ENCODE results near the gene NCOA1. TPM values are rescaled to one million over a fixed set of nuclear protein-coding genes. Genes with fewer than 3 reads are reported as not detected.
"Not testable (repeated sequence)": the region's sequence is repeated elsewhere in the genome, so short reads cannot be mapped to it uniquely, and the experiment has no call there.

NCOA1 gene
- total RNA-seq, 1 donor from 2014 or later = 12.0 TPM

DNA sequence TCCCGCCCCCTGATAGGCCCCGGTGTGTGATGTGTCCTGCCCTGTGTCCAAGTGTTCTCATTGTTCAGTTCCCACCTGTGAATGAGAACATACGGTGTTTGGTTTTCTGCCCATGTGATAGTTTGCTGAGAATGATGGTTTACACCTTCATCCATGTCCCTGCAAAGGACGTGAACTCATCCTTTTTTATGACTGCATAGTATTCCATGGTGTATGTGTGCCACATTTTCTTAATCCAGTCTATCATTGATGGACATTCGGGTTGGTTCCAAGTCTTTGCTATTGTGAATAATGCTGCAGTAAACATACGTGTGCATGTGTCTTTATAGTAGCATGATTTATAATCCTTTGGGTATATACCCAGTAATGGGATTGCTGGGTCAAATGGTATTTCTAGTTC, 40.6 kb downstream of the NCOA1 start:
- DNase-seq (ENCODE audit: extremely low read depth, low read depth, low spot score) = not testable (repeated sequence)

- not testable (repeated sequence) for DNase-seq (ENCODE audit: extremely low read depth, low read depth, low spot score)
These were observed 41.0 kb downstream of the NCOA1 start for GRCh38 chr2:24532057-24532456.

GRCh38 chr2:24533574-24533973, 42.5 kb downstream of the NCOA1 start:
- DNase-seq (ENCODE audit: extremely low read depth, low read depth, low spot score) = not testable (repeated sequence)

DNA sequence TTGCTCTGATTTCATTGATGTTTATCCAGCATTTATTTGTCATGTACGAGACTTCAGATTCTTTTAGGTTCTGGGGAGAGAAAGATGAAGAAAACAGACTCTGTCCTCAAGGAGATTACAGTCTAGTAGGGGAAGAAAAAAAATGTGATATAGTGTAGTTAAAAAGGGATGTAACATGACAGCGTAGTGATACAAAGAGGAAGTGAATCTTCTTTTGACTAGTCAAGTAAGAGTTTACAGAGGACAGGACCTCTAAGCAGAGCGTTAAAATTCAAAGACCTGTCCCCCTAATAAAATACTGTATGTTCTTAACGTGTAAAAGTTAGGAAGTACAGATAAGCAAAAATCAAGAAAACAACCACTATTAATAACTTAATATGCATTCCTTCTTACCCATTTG, 47.7 kb downstream of the NCOA1 start:
- DNase-seq (ENCODE audit: extremely low read depth, low read depth, low spot score) = no peak

GRCh38 chr2:24539258-24539657, 48.2 kb downstream of the NCOA1 start:
- no peak for DNase-seq (ENCODE audit: extremely low read depth, low read depth, low spot score)

GRCh38 chr2:24540011-24540477, 49.0 kb downstream of the NCOA1 start:
- no peak for DNase-seq (ENCODE audit: extremely low read depth, low read depth, low spot score)

- no peak for DNase-seq (ENCODE audit: extremely low read depth, low read depth, low spot score)
These were observed 50.6 kb downstream of the NCOA1 start for GRCh38 chr2:24541621-24542020.

DNA sequence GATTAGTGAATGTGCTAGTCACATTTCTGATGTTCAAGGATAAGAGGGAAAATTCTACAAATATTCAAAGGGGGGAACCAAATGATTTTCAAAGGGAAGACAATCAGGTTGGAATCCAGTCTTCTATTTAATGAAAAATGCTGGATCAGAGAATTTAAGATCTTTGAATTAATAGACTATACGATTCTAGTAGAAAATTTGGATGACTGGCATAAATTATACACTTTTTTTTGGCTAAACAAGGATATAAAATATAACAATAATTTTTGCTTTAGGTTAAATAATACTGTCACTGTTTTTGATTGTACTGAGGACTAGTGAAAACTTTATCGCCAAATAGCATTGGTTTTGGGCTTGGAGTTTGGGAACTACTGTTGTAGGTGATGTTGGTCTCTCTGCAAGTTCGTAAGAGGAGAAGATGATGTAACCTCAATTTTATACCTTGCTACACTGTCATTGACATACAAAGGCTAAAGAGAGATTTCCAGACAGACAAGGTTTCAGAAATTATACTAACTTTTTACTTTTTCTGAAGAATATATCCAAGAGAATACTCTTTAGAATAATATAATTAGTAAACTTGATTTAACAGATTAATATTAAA, 51.3 kb downstream of the NCOA1 start:
- DNase-seq (ENCODE audit: extremely low read depth, low read depth, low spot score) = no peak

DNA sequence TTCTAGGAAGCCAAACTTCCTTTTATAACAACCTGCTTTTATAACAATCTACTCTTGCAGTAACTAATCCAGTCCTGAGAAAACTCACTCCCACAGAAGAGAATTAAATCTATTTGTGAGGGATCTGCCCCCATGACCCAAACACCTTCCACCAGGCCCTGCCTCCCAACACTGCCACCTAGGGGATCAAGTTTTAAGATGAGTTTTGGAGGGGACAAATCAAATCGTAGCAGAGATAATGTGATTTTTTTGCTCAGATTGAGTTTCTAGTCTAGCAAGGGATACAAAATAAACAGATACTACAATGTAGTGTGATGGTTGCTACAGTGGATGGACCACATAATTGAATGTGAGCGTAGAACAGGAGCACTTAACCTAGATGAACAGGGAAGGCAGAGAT, 52.2 kb downstream of the NCOA1 start:
- DNase-seq (ENCODE audit: extremely low read depth, low read depth, low spot score) = no peak

- no peak for DNase-seq (ENCODE audit: extremely low read depth, low read depth, low spot score)
These were observed 53.5 kb downstream of the NCOA1 start for GRCh38 chr2:24544456-24545115.

DNA sequence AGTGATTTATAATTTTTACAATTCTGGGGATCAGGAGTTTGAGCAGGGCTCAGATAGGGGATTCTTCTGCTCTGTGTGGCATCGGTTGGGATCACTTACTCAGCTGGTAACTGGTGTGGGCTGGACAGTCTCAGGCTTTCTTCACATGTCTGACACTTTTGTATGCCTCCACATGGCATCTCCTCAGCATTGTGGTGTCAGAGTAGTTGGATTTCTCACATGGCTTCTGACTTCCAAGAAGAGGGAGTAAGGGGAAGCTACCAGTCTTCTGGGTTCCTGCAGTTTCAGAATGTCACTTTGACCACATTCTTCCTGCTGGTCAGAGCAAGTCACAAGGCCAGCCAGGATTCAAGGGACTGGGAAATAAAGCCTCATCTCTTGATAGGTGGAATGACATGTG, 55.6 kb downstream of the NCOA1 start:
- DNase-seq (ENCODE audit: extremely low read depth, low read depth, low spot score) = no peak

- no peak for DNase-seq (ENCODE audit: extremely low read depth, low read depth, low spot score)
These were observed 57.0 kb downstream of the NCOA1 start for GRCh38 chr2:24548058-24548457.

DNA sequence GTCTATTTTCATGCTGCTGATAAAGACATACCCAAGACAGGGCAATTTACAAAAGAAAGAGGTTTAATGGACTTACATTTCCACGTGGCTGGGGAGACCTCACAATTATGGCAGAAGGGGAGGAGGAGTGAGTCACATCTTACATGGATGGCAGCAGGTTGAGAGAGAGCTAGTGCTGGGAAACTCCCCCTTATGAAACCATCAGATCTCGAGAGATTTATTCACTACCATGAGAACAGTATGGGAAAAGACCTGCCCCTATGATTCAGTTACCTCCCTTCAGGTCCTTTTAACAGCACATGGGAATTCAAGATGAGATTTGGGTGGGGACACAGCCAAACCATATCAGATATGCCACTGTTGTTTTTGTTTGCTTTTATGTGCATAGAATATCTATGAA, 59.2 kb downstream of the NCOA1 start:
- DNase-seq (ENCODE audit: extremely low read depth, low read depth, low spot score) = not testable (repeated sequence)

DNA sequence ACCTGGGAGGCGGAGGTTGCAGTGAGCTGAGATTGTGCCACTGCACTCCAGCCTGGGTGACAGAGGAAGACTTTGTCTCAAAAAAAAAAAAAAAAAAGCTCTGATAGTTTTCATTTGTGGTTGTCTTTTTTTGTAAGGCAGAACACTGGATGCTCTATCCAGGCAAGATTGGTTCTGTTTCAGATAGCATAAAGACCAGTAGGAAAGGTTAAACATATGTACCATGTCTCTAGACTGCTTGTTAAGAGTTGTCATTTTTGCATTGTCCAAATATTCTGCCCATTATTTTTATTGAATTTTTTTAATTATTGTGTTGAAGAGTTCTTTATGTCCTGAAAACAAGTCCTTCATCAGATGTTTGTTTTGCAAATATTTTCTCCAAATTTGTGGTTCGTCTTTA, 60.0 kb downstream of the NCOA1 start:
- DNase-seq (ENCODE audit: extremely low read depth, low read depth, low spot score) = no peak

DNA sequence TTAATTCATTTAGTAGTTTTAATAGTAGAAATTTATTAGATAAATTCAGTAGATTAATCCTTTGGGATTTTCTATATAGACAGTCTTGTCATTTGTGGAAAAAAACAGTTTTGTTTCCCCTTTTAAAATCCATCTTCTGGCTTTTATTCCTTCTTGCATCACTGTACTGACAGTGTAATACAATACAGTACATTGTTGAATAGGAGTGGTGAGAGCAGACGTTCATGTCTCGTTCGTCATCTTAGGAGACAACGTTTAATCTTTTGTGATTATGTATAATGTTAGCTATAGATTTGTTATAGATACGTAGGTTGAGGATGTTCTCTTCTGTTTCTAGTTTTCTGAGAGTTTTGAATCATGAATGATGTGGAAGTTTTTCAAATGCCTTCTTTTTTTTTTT, 61.8 kb downstream of the NCOA1 start:
- DNase-seq (ENCODE audit: extremely low read depth, low read depth, low spot score) = no peak

DNA sequence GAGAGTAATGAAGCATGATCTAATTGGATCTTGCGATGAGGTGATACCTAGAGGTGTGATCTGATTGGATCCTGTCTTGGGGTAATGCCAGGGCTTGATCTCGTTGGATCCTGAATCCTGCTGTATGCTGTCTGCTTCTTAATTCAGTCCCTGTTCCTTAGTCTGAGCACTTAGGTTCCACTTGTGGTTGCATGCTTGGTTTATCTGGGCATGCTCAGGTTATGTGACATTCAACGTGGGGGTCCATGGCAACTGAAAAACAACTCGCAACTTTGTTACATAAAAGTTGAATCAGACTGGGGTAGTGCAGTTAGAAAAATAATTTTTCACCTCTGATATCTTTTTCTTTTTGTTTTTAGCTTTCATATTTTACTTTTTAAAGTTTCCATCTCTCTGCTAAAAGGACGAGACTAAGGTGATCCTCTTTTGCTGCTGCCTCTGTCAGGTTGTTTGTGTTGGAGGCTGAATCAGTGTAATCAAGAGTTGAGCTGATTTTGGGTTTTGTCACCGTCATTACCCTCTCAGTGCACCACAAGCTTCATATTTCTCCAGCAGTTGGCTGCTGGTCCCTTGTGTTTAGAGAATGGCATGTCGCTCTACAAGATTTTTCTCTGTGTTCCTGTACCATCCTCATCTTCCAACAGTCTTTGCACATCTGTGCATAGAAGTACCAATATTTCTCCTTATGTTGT, 67.9 kb downstream of the NCOA1 start:
- DNase-seq (ENCODE audit: extremely low read depth, low read depth, low spot score) = no peak

GRCh38 chr2:24559473-24560113, 68.5 kb downstream of the NCOA1 start:
- DNase-seq (ENCODE audit: extremely low read depth, low read depth, low spot score) = no peak

- no peak for DNase-seq (ENCODE audit: extremely low read depth, low read depth, low spot score)
These were observed 74.5 kb downstream of the NCOA1 start for GRCh38 chr2:24565537-24565936.

GRCh38 chr2:24566209-24566608, 75.2 kb downstream of the NCOA1 start:
- no peak for DNase-seq (ENCODE audit: extremely low read depth, low read depth, low spot score)

DNA sequence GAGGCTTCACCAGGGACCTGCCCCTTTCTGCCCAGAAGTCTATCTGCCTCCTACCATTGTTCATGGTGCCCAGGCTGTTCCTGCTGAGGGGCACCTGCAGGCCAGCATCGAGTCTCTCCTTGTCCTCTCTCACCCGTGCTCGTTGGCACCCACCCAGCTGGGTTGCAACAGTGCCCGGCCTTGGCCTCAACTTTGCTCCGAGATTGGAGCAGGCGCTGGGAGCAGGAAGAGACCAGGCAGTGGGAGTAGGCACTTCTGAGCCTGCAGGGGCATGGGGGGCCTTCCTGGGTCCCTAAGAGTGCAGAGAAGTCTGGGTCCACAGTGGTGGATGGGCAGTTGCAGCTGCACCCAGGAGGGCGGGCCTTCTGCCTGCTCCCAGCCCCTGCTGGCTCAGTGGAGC, 75.6 kb downstream of the NCOA1 start:
- no peak for DNase-seq (ENCODE audit: extremely low read depth, low read depth, low spot score)

DNA sequence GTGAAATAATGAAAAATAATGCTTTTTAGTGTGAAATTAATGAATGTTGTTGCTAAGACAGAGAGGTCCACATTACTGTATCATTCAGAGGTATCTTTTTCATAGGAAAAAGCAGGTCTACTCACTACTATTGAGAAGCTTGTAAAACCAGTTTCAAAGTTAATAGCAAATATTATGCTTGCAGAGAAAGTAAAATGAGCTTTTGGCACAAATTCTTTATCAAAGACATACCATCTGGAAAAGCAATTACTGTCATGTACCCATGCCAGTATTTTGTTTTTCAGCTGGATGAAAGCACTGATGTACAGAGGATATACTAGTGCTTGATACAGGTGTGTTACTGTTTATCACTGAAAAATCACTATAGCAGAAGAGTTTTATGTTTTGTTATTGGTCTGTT, 77.5 kb downstream of the NCOA1 start:
- DNase-seq (ENCODE audit: extremely low read depth, low read depth, low spot score) = no peak

DNA sequence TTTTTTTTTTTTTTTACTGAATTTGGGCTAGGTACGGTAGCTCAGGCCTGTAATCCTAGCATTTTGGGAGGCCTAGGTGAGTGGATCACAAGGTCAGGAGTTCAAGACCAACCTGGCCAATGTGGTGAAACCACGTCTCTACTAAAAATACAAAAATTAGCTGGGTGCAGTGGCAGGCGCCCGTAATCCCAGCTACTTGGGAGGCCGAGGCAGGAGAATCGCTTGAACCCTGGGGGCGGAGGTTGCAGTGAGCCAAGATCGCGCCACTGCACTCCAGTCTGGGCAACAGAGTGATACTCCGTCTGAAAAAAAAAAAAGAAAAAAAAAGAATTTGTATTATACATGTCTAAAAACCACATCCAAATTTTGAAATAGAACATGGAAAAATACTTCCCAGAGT, 78.5 kb downstream of the NCOA1 start:
- not testable (repeated sequence) for DNase-seq (ENCODE audit: extremely low read depth, low read depth, low spot score)

Data from glomerular endothelial cell (primary cell).